ENCODE data around the gene ZC3H7A. TPM values are rescaled to one million over a fixed set of nuclear protein-coding genes. Genes with fewer than 3 reads are reported as not detected.

The ZC3H7A gene
- total RNA-seq, 1 donor from 2014 or later = 61.2 TPM

DNA sequence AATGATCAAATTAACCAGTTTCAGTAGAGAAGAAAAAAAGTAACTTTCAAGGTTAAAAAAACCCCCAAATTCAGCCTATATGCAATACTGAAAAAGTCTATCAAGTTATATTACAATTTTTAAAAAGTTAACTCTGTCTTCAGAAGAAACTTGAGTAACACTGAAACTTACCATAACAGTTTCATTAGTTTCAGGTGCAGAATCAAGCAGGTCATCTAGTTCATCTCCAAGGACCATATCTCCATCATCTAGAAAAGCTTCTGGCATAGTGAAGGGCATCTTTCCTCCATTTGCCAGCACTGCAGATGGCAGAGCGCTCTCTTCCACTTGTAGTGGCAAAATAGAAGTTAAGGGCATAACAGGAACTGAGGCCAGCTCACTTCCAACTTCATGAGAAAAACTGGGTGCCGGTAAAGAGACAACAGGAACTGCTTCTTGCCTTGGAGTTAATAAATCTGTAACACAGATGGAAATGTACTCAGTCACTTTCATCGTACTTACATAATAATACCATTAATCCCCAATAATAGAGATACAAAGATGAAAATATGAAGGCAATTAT, 22.9 kb downstream of the ZC3H7A start:
- no peak for DNase-seq (ENCODE audit: low spot score)

DNA sequence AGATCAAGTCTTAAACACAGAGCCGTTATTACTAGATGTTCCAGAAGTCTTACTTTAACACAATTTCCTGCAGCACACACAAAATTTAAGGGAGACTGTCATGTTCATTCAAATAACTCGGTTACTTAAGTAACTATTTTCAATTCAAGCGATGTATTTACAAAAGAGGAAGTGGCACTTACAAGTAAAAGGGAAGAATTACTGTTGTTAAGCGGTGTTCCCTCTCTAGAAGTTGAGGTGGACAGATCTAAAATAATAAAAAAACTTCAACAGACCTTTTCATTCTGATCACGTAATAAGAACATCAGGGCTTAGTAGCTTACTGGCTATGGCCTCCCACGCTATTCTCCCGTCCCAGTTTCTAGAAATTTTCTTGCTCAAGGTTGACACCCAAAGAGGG, 28.2 kb downstream of the ZC3H7A start:
- DNase-seq (ENCODE audit: low spot score) = no peak

DNA sequence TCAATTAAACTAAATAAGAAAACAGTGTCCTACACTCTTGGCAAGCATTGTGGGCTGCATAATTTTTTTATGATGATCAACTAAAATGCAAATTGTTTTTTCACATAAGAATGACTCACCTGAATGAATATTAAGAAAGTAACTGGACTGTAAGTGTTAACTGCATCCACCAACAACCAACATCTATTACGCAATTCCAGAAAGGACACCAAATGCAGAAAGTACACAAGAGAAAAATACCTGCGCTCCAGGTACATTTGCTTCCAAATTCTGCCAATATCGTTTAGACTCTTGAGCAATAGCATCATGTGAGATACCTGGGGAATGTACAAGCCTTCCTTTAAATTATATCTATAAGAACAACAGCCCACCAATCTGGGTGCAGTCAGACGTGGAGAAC, 34.6 kb downstream of the ZC3H7A start:
- no peak for DNase-seq (ENCODE audit: low spot score)

DNA sequence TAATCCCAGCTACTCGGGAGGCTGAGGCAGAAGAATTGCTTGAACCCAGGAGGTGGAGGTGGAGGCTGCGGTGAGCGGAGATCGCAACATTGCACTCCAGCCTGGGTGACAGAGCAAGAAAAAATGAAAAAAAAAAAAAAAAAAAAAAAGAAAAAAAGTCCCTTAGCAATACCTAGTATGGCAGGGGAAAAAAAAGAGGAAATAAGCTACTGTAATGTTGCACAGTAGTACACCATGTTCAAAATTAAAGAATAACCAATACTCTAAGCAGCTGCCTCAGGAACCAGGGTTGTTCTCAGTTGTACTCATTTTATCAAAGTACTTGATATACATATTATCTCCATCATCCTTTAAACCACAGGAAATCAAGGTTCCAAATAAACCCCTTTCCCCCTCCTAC, 37.1 kb downstream of the ZC3H7A start:
- DNase-seq (ENCODE audit: low spot score) = no peak

DNA sequence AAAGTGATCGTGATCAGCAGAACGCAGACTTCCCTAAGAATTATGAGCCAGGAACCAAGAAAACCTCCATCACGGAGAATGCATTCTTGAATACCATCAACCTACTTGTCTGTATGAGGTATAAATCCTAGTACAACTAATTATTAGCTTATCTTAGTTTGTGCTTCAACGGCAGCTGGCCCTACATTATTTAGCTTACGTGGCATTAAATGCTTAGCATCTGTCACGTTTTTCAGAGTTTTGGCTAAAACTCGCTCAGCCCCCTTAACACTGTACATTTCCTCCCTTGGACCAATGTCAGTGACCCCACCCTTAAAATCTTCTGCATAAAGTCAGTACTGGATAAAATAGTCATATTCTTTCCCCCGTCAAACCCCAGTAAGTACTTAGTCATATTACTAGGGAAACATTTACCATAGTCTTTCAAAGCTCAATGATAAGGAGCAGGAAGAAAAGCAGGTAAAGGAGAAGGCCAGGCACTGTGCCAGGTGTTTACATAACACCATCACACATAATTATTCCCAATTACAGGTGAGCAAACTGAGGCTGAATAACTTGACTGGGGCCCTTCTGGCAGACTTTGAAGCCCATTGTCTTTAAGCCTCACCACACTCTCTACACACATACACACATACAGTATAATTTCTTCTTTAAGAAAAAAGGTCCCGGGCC, 37.8 kb downstream of the ZC3H7A start:
- DNase-seq (ENCODE audit: low spot score) = no peak

DNA sequence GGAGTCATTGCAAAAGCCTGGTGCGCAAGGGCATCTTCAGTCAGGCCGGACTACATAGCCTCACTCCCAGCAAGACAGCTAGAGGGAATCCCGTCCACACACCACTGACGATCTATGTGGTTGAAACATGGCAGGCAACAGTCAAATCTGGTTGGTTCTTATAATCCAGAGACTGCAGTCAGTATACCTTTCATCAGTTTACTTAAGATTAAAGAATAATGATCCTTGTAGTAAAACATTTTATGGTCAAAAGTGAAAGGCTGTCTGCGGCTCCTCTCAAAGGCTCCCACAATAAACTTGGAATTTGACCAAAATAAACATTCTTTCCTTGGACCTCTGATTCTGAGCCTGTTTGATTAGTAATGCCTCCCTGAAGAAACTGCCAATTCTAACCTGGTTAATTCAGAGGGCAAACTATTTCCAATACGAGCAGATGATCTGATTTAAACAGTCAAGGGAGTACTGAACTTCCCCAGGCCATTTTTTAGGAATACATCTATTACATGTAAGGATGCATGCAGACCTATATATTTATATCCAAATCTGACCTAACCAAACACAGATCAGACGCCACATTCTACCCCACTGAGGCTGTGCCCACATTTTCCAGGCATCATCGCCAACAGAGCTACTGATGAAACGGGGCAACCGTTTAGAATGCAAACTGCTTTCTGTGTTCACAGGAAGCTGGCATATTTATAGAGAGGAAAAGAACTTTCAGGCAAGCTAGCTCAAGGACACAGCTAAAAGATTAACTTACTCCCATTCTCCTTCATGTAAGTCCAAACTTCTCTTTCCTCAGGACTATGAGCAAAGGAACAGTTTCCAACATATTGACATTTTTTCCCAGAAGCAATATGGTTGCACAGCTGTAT, 39.1 kb downstream of the ZC3H7A start:
- DNase-seq (ENCODE audit: low spot score) = peak; percentile 21

DNA sequence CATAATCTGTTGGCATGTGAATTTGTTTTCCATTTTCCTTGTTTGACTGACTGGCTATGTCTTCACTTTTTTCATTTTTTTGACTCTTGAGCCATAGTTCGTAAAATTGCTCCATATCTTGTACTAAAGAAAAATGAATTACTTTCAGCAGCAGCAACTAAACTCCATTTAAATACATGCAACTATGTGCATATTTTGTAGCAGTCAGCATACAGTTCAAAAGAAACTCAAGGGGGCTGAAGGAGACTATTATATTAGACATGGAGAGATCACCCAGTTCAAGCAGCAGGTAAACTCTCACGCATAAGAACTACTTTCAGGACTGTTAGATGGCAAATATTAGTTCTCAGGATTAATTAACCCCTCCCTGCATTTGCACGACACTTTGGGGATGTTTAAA, 40.8 kb downstream of the ZC3H7A start:
- no peak for DNase-seq (ENCODE audit: low spot score)

DNA sequence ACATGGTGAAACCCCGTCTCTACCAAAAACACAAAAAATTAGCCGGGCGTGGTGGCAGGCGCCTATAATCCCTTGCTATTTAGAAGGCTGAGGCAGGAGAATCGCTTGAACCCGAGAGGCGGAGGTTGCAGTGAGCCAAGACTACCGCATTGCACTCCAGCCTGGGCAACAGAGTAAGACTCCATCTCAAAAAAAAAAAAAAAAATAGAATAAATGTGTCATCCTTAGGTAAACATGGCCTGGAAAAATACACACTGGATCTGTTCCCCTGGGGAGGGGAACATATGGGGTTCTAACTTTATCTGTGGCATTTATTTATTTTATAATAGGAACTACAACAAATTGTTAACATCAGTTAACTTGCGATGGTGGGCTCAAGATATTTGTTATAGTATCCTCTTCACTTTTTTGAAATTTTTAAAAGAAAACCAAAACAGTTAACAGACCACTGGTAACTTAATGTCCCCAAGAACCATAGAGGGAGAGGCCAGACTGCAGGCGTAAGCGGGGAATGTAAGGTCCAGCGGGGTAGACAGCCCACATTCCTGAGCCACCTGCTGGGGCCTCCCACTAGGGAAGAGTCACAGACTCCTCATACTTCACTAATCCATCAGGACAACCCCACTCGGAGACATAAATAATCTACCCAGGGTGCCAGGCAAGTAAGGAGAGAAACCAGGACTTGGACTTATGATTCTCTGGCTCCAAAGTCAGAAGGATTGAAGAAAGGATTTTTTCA, 41.9 kb downstream of the ZC3H7A start:
- no peak for DNase-seq (ENCODE audit: low spot score)

DNA sequence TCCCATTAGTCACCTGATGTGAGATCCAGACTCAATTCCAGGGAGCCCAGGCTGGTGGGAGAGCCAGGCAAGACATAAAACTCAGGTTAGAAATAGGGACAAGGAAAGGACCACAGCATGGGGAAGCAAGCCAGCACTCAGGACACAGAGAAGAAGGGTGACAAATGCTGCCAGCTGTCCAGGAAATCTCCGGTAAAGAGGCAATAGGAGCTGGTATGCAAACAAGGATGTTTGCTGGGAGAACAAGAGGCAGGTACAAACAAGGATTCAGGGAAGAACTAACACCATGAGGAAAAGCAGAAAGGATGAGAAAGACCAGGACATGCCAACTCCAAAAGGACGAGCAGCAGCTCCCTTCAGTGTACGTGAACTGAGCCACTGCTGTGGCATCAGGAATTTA, 44.2 kb downstream of the ZC3H7A start:
- DNase-seq (ENCODE audit: low spot score) = no peak

DNA sequence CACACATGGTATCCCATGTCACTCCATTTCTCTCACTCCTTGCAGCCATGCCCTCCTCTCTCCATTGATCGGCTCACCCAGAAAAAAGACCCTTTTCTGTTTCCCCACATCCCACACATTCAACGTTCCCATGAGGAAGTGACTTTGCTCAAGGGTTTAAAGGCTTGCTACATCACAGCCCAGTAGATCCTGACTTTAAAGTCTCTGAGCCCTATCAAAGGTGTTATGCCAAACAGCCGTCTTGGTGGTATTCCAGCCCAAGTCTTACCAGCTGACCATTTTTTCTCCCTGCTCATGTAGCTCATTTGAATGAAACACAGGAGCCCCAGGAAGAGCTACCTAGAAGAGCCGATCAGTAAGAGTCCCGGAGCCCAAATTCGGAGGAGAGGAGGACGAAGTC, 47.0 kb downstream of the ZC3H7A start:
- DNase-seq (ENCODE audit: low spot score) = no peak

DNA sequence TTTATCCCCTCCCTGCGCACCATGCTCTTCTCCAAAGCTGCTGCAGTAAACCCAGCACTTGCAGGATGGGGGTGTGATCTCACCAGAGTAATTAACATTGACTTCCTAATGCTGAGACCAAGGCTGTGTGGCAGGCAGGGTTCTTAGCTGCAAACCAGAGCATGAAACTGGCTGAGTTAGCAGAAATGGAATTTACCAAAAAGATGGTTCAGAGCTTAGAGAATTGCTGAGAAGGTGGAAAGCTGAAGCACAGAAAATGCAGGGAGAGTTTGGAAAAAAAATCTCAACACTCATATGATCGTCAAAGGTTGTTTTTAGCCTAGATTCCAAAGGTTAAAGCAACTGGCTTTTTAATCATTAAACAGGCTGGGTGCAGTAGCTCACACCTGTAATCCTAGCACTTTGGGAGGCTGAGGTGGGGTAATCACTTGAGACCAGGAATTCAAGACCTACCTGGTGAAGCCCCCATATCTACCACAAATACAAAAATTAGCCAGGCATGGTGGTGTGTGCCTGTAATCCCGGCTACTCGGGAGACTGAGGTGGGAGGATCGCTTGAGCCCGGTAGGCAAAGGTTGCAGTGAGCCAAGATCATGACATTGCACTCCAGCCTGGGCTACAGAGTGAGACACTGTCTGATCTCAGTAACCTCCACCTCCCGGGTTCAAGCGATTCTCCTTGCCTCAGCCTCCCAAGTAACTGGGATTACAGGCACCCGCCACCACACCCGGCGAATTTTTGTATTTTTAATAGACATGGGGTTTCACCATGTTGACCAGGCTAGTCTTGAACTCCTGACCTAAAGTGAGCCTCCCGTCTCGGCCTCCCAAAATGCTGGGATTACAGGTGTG, 48.4 kb downstream of the ZC3H7A start:
- peak; percentile 21 for DNase-seq (ENCODE audit: low spot score)

DNA sequence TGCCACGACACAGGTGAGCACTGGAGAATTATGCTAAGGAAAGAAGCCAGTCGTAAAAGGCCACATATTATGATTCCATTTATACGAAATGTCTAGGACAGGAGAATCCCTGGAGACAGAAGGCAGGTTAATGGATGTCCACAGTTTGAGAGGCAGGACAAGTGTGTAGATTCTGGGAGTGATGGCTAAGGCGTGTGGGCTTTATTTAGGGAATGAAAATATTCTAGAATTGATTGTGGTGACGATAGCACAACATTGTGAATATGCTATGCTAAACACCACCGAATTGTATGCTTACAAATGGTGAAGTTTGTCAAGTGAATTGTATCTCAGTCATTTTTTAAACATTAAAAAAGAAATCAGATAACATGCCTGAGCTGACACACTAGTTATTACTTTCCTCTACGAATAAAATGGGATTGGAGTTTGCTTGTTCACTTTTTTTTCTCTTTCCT, 49.1 kb downstream of the ZC3H7A start:
- DNase-seq (ENCODE audit: low spot score) = no peak

DNA sequence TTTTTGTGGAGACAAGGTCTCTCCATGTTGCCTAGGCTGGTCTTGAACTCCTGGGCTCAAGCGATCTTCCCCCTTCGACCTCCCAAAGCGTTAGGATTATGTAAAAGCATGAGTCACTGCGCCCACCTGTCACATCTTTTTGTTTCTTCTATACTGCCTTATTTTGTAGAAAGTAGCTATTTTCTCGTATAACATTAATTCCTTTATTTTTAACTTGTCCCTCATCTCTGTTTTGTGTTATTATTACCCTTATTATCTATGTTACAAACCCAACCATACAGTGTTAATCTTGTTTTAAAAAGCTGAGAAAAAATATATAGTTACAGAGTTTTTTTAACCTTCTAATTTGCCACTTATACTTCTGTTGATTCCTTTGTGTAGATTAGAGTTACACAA, 53.0 kb downstream of the ZC3H7A start:
- no peak for DNase-seq (ENCODE audit: low spot score)

DNA sequence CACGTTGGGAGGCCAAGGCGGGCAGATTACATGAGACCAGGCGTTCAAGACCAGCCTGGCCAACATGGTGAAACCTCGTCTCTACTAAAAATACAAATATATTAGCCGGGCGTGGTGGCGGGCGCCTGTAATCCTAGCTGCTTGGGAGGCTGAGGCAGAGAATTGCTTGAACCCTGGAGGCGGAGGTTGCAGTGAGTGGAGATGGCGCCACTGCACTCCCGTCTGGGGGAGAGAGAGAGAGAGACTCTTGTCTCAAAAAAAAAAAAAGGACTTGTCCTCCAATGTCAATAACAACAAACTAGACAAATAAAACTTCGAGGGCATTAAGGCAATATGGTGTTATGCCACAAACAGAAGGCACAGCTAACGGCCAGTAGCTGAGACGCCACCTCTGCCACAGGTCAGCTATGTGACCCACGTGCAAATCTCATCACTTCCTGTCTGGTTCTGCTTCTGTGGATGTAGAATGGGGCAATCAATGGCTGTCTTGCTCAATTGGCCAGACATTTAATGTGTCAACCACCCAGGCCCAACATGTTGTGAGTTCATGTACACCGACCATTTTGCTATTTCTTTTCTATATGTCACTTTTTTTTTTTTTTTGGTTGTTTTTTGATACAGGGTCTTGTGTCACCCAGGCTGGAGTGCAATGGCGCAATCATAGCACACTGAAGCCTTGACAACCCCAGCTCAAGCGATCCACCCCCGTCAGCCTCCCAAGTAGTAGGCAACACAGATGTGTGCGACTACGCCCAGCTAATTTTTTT, 53.6 kb downstream of the ZC3H7A start:
- peak; percentile 35 for DNase-seq (ENCODE audit: low spot score)

DNA sequence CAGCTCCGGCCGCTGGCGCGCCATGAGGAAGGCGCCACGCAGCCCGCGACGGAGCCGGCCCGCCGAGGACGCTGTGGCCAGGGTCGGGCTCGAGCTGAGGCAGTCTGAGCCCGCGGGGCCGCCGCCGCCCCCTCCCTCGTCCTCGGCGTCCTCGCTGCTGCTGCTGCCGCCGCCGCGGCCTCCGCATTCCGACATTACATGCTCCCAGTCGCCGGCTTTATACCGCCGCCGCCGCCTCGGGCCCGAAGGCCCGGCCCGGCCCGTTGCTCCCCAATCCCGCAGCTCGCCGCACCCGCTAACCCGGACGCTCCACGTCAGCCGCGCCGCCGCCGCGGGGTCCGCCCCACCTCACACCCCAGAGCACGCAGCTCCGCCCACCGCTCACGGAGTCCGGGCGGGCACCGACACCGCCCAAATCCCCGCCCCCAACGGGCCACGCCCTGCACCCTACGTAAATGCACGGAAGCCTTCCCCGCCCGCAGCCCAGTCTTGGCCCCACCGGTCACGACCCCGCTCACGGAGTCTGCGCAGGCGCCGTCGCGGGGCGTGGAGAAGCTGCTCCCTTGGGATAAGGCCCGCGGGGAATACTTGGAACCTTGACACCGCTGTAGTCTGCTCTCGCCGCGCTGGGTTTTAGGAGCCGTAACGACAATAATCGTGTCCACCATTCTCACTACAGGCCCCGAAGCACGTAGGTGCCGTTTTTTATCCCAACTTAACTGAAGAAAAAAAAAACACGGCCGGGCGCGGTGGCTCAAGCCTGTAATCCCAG, 54.3 kb downstream of the ZC3H7A start, which contains the start of gene TXNDC11:
TSS of gene TXNDC11 (minus strand) at position 322 of the 772 bp plus-strand sequence. CDS start at position 195, 127 bp downstream.
- DNase-seq (ENCODE audit: low spot score) = peak; percentile 99

DNA sequence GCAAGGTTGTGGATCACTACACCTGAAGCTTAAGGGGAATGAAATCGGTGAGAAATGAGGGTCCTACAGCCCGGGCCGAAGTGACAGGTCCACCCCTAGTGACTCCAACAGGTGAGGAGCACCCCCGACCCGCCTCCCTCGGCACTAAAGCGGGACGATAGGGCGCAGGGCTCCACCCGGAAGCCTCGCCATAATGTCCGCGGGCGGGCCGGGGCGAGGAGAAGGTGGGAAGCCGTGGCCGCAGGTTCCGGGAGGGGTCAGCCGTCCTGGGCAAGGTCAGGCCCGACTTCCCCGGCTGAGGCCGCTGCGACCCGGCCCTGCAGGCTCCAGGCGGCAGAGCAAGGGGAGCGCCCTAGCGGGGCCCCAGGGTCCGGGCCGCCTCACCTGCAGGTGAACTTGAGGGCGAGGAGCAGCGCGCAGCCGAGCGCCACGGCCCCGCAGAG, 54.9 kb downstream of the ZC3H7A start:
- DNase-seq (ENCODE audit: low spot score) = no peak

DNA sequence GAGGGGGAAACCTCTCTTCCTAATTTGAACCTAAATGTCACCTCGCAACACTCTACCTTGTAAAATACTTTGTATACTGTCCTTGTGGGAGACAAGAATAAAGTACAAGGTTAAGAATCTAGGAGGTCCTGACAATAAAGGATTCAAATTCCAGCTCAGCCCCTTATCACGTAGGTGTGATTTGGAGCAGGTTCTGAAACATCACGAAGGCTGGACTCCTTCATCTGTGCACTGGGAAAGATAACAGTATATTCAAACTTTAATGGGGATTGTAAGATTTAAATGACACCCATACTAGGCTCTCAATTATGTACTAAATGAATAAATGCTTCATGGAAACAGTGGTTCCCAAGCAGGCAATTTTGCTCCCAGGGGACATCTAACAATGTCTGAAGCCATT, 56.5 kb downstream of the ZC3H7A start:
- no peak for DNase-seq (ENCODE audit: low spot score)

DNA sequence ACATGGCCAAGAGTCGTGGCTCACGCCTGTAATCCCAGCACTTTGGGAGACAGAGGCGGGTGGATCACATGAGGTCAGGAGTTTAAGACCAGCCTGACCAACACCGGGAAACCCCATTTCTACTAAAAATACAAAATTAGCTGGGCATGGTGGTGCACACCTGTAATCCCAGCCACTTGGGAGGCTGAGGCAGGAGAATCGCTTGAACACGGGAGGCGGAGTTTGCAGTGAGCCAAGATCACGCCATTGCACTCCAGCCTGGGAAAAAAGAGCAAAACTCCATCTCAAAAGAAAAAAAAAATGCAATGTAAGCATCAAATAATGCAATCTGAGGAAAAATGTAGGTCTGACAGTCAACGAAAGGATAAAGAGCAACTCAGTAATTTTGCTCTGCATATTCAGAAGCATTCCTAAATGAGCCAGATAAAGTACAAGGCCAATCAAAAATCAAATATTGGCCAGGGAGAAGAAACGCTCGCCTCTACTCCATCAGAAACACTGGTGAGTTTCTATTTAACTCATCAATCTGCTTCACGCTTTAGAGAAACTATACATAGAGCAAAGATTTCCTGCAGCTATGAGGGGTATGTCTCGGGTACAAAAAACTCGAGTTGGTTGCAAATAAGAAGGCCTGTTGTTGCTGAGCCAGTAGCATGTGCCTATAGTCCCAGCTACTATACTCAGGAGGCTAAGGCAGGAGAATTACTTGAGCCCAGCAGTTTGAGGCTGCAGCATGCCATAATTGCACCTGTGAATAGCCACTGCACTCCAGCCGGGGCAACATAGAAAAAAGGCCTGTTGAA, 58.1 kb downstream of the ZC3H7A start:
- no peak for DNase-seq (ENCODE audit: low spot score)

Data from umbilical cord (tissue), 2 donors.